Breast epithelium (tissue), 4 donors: ENCODE data around the gene TMEM132D. TPM values are rescaled to one million over a fixed set of nuclear protein-coding genes. Genes with fewer than 3 reads are reported as not detected.
"Not testable (repeated sequence)": the region's sequence is repeated elsewhere in the genome, so short reads cannot be mapped to it uniquely, and the experiment has no call there.

Source experiments
- DNase-seq, 2 donors: peaks; one replicate each; pipeline ENCODE4 v3.0.0-alpha.2; 2019; ENCODE audit warnings: low spot score in 2 of 2
- H3K27ac ChIP-seq, 2 donors: fragments of 200-600 bp; sonication (generic) in 1 of 2; one replicate each; pipeline ENCODE4 v1.5.1; 2016 to 2019; ENCODE audit warnings: mild to moderate bottlenecking in 1 of 2
- H3K27me3 ChIP-seq, 2 donors: fragments of 200-600 bp; sonication (generic) in 1 of 2; one replicate each; pipeline versions ENCODE4 v1.5.1 to v1.6.0; 2017 to 2019; ENCODE audit warnings: control low read depth in 1 of 2, mild to moderate bottlenecking in 1 of 2
- H3K36me3 ChIP-seq: fragments of 200-600 bp; one replicate; pipeline ENCODE4 v1.5.1; 2019
- H3K4me1 ChIP-seq, 2 donors: fragments of 200-600 bp; sonication (generic); one replicate each; pipeline ENCODE4 v1.5.1; 2016 to 2019; ENCODE audit warnings: control low read depth in 1 of 2
- H3K4me3 ChIP-seq, 3 donors: fragments of 200-600 bp; sonication (generic); 1 replicate in 2 of 3; 2 replicates in 1 of 3; pipeline ENCODE4 v1.5.1; 2016 to 2019; ENCODE audit warnings: mild to moderate bottlenecking in 3 of 3, moderate library complexity in 2 of 3
- H3K9me3 ChIP-seq, 2 donors: fragments of 200-600 bp; sonication (generic) in 1 of 2; one replicate each; pipeline ENCODE4 v1.5.1; 2016 to 2019; ENCODE audit warnings: control low read depth in 1 of 2
- CTCF ChIP-seq, 3 donors: fragments of 450-650 bp; IDR thresholded peaks; one replicate each; pipeline ENCODE4 v1.5.1; 2016 to 2017; ENCODE audit warnings: antibody characterized with exemption in 3 of 3, mild to moderate bottlenecking in 3 of 3, moderate library complexity in 3 of 3
- POLR2A ChIP-seq: fragments of 450-650 bp; IDR thresholded peaks from one replicate; pipeline ENCODE4 v1.6.1; 2016; ENCODE audit warnings: antibody characterized with exemption, mild to moderate bottlenecking, moderate library complexity
- POLR2AphosphoS5 ChIP-seq, 3 donors: sonication (generic); formaldehyde crosslinking; IDR thresholded peaks; one replicate each; pipeline ENCODE4 v1.6.1; 2017; ENCODE audit warnings: antibody characterized with exemption in 3 of 3
- intact Hi-C: fragments of 100-400 bp; cut with DNase I; formaldehyde crosslinking; loops from one replicate; pipeline ENCODE4 v1.15.1; 2023; ENCODE audit warnings: low total_unique reads
- total RNA-seq, 3 donors: library from RNA; depleted of rRNA; stranded (reverse); fragments of >200 nt; gene quantifications; one replicate each; pipeline ENCODE4 v1.1.0, GENCODE V29; 2016

The TMEM132D gene
- total RNA-seq, 3 donors from 2014 or later, result not detected

- H3K4me3 ChIP-seq, result no peak overlapping the region
- no peaks in the 10 kb centered on the region for H3K27me3 ChIP-seq
- intact Hi-C loops, result no loop called here
- no peaks in the 10 kb centered on the region for H3K4me1 ChIP-seq
- TF ChIP-seq CTCF (IDR thresholded peaks at IDR 0.05), result no peak
- TF ChIP-seq POLR2AphosphoS5 (IDR thresholded peaks at IDR 0.05), result no peak
- TF ChIP-seq POLR2A, result no peak
- H3K36me3 ChIP-seq, result no peaks in the 10 kb centered on the region
- H3K27ac ChIP-seq, result no peak overlapping the region
- no peak for DNase-seq
- peaks cover 0 to 17% of the 10 kb centered on the region in 2 donors for H3K9me3 ChIP-seq
Observed at GRCh38 chr12:129556082-129556481, 347.7 kb downstream of the TMEM132D start.

- H3K9me3 ChIP-seq, result peaks cover 0 to 27% of the 10 kb centered on the region in 2 donors
- H3K4me1 ChIP-seq, result no peaks in the 10 kb centered on the region
- H3K36me3 ChIP-seq, result no peaks in the 10 kb centered on the region
- intact Hi-C loops, result no loop called here
- no peak overlapping the region for H3K27ac ChIP-seq
- no peak overlapping the region for H3K4me3 ChIP-seq
- TF ChIP-seq POLR2A (no peak), CTCF (IDR thresholded peaks at IDR 0.05) (no peak), POLR2AphosphoS5 (IDR thresholded peaks at IDR 0.05) (no peak)
- H3K27me3 ChIP-seq, result no peaks in the 10 kb centered on the region
- DNase-seq, result no peak
Observed at GRCh38 chr12:129552996-129553750, 350.7 kb downstream of the TMEM132D start.

GRCh38 chr12:129551441-129551840, 352.4 kb downstream of the TMEM132D start:
- intact Hi-C loops, result no loop called here
- Histone ChIP-seq H3K4me1 (no peaks in the 10 kb centered on the region), H3K36me3 (no peaks in the 10 kb centered on the region), H3K9me3 (peaks cover 0 to 22% of the 10 kb centered on the region in 2 donors), H3K4me3 (no peak overlapping the region), H3K27ac (no peak overlapping the region), H3K27me3 (no peaks in the 10 kb centered on the region)
- TF ChIP-seq POLR2AphosphoS5 (IDR thresholded peaks at IDR 0.05) (no peak), CTCF (IDR thresholded peaks at IDR 0.05) (no peak), POLR2A (no peak)
- DNase-seq, result no peak

GRCh38 chr12:129550353-129550752, 353.5 kb downstream of the TMEM132D start:
- Histone ChIP-seq H3K4me3 (no peak overlapping the region), H3K36me3 (no peaks in the 10 kb centered on the region), H3K9me3 (peaks cover 0 to 22% of the 10 kb centered on the region in 2 donors), H3K27ac (no peak overlapping the region), H3K4me1 (no peaks in the 10 kb centered on the region), H3K27me3 (no peaks in the 10 kb centered on the region)
- DNase-seq, result no peak
- TF ChIP-seq POLR2A (no peak), POLR2AphosphoS5 (IDR thresholded peaks at IDR 0.05) (no peak), CTCF (IDR thresholded peaks at IDR 0.05) (no peak)
- intact Hi-C loops, result no loop called here

GRCh38 chr12:129549656-129550055, 354.2 kb downstream of the TMEM132D start:
- no peaks in the 10 kb centered on the region for H3K27me3 ChIP-seq
- intact Hi-C loops, result no loop called here
- H3K27ac ChIP-seq, result no peak overlapping the region
- TF ChIP-seq POLR2A (no peak), POLR2AphosphoS5 (IDR thresholded peaks at IDR 0.05) (no peak), CTCF (IDR thresholded peaks at IDR 0.05) (no peak)
- peaks cover 0 to 22% of the 10 kb centered on the region in 2 donors for H3K9me3 ChIP-seq
- no peaks in the 10 kb centered on the region for H3K36me3 ChIP-seq
- H3K4me1 ChIP-seq, result no peaks in the 10 kb centered on the region
- H3K4me3 ChIP-seq, result no peak overlapping the region
- no peak for DNase-seq

- H3K27me3 ChIP-seq, H3K4me1 ChIP-seq, H3K27ac ChIP-seq, H3K4me3 ChIP-seq, DNase-seq, H3K36me3 ChIP-seq, intact Hi-C loops: not testable (repeated sequence)
- H3K9me3 ChIP-seq, result peaks cover 0 to 22% of the 10 kb centered on the region in 2 donors
Observed at GRCh38 chr12:129549020-129549419, 354.8 kb downstream of the TMEM132D start.
